Measurements from ENCODE around the gene ADCY10. TPM values are rescaled to one million over a fixed set of nuclear protein-coding genes. Genes with fewer than 3 reads are reported as not detected.

The ADCY10 gene
- total RNA-seq, 6 experiments from 2014 or later, result 0.43 to 5.8 (median 1.5) TPM

- intact Hi-C loops (cut with DNase I), result no loop called here
- no peak for DNase-seq
- Histone ChIP-seq H3K4me1 (peaks cover 0 to 40% (median 20%) of the 10 kb centered on the region in 4 donors), H3K27me3 (no peaks in the 10 kb centered on the region), H3K9me3 (no peaks in the 10 kb centered on the region), H3K36me3 (peaks cover 0 to 21% (median 6%) of the 10 kb centered on the region in 4 donors), H3K4me3 (no peak overlapping the region), H3K27ac (no peak overlapping the region)
- 71% methylated on average over 3 of the region's 3 CpGs for WGBS (ENCODE audit: insufficient coverage, low coverage, low lambda C conversion rate, missing lambda C conversion rate)
- ATAC-seq, result no peak
- TF ChIP-seq POLR2A (IDR thresholded peaks at IDR 0.05) (no peak), CTCF (IDR thresholded peaks at IDR 0.05) (no peak)
These were observed 35.9 kb upstream of the ADCY10 start for GRCh38 chr1:167949785-167950184.

- intact Hi-C loops (cut with DNase I), result no loop called here
- peaks cover 0 to 3% (median under 1%) of the 10 kb centered on the region in 4 donors for H3K36me3 ChIP-seq
- peak overlapping the region in 1 of 3 donors; percentile 9 for H3K27ac ChIP-seq
- no peak overlapping the region for H3K4me3 ChIP-seq
- no peak for DNase-seq
- H3K27me3 ChIP-seq, result no peaks in the 10 kb centered on the region
- 50% methylated on average over 2 of the region's 2 CpGs for WGBS (ENCODE audit: insufficient coverage, low coverage, low lambda C conversion rate, missing lambda C conversion rate)
- H3K9me3 ChIP-seq, result no peaks in the 10 kb centered on the region
- peak in 3 of 4 donors; percentile 53 to 73 (median 55) for ATAC-seq
- TF ChIP-seq POLR2A (IDR thresholded peaks at IDR 0.05) (no peak), CTCF (IDR thresholded peaks at IDR 0.05) (no peak)
- H3K4me1 ChIP-seq, result peaks cover 0 to 40% (median 20%) of the 10 kb centered on the region in 4 donors
These were observed 33.8 kb upstream of the ADCY10 start for GRCh38 chr1:167947733-167948132.

- no peaks in the 10 kb centered on the region for H3K9me3 ChIP-seq
- H3K27ac ChIP-seq, result no peak overlapping the region
- WGBS (ENCODE audit: insufficient coverage, low coverage, low lambda C conversion rate, missing lambda C conversion rate), result 73% methylated on average over 9 of the region's 9 CpGs
- peaks cover 0 to 24% (median 8%) of the 10 kb centered on the region in 4 donors for H3K4me1 ChIP-seq
- intact Hi-C loops (cut with DNase I), result no loop called here
- TF ChIP-seq CTCF (IDR thresholded peaks at IDR 0.05), result no peak
- TF ChIP-seq POLR2A (IDR thresholded peaks at IDR 0.05), result no peak
- no peak overlapping the region for H3K4me3 ChIP-seq
- no peak for ATAC-seq
- no peaks in the 10 kb centered on the region for H3K27me3 ChIP-seq
- DNase-seq, result no peak
- H3K36me3 ChIP-seq, result no peaks in the 10 kb centered on the region
These were observed 29.6 kb upstream of the ADCY10 start for GRCh38 chr1:167943541-167943940.

GRCh38 chr1:167940264-167940663 lies 26.3 kb upstream of the ADCY10 start:
- Histone ChIP-seq H3K27ac (no peak overlapping the region), H3K27me3 (no peaks in the 10 kb centered on the region), H3K4me1 (no peaks in the 10 kb centered on the region), H3K9me3 (no peaks in the 10 kb centered on the region), H3K4me3 (no peak overlapping the region), H3K36me3 (no peaks in the 10 kb centered on the region)
- no peak for DNase-seq
- ATAC-seq, result no peak
- intact Hi-C loops (cut with DNase I), result no loop called here
- WGBS (ENCODE audit: insufficient coverage, low coverage, low lambda C conversion rate, missing lambda C conversion rate), result 83% methylated on average over 2 of the region's 2 CpGs
- TF ChIP-seq CTCF (IDR thresholded peaks at IDR 0.05), result no peak
- no peak for TF ChIP-seq POLR2A (IDR thresholded peaks at IDR 0.05)

Data from right lobe of liver (tissue), 6 donors.